ENCODE results near the gene ATF6.
"Not testable (repeated sequence)": the region's sequence is repeated elsewhere in the genome, so short reads cannot be mapped to it uniquely, and the experiment has no call there.

Gene ATF6

DNA sequence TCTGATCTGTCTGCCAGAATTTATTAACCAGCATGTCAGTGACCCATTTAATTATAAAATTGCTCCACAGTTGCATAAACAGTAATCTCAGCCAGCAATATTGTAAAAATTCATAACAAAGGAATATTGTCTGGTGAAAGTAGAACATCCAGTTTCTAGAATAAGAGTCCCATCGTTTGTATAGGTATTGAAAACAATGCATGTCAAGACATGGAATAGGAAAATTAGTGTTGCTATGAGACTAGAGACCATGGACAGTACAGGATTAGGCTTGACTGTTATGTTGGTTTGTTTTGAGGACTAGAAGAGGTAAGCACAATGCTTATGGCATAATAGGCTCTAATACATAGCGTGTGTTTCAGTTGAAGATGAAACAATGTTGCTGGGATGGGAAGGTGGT lies 37.1 kb downstream of the ATF6 start:
- no peaks in the 10 kb centered on the region for H3K9me3 ChIP-seq (ENCODE audit: control insufficient read depth, low read length)
- H3K4me1 ChIP-seq (ENCODE audit: control insufficient read depth, insufficient read depth, low read length) = no peaks in the 10 kb centered on the region
- WGBS, 2 experiments = 95 to 97% methylated on average over 2 of the region's 2 CpGs
- H3K36me3 ChIP-seq (ENCODE audit: control insufficient read depth, insufficient read depth, low read length) = no peaks in the 10 kb centered on the region
- H3K27me3 ChIP-seq (ENCODE audit: control insufficient read depth, insufficient read depth, low read length, poor library complexity, severe bottlenecking) = no peaks in the 10 kb centered on the region
- no peak overlapping the region for H3K4me3 ChIP-seq (ENCODE audit: insufficient read depth, low read depth, low read length)
- no peak overlapping the region for H3K27ac ChIP-seq (ENCODE audit: insufficient read depth, low read depth, low read length, poor library complexity, severe bottlenecking)

DNA sequence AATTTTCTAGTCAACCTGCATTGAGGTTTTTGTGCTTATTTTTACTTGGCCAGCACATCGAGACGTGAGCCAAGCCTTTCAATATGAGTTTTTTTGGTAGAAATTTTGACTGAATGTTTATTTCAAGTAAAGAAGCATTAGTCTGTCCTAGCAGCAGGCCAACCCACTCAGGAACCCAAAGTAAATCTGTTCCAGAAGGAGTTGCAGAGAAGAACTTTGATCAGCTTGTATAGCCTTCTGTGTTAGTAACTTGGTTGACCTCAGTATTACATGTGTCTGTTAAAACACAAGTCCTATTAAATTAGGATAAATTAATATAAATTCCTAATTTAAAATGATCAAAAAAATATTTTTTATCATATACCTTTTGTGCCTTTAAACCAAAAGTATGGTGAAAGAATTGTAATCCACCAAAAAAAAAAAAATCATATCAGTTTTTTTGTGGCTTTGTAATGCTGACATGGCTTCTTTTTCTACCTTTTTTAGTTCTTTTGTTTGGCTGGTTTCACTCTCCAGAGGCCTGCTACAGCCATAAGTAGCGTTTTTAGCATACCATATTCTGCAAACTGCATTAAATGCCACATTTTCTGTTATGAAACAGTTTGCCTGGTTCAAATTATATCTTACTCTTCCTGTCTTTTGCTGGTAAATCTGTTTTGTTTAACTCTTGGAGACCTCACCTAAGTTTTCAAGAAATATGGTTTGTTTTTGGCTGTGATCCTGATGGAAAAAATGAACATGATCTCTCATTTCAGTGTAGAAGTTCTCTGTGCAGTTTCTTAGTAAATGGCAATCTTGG lies 39.5 kb downstream of the ATF6 start:
- Histone ChIP-seq H3K27me3 (ENCODE audit: control insufficient read depth, insufficient read depth, low read length, poor library complexity, severe bottlenecking) (no peaks in the 10 kb centered on the region), H3K4me3 (ENCODE audit: insufficient read depth, low read depth, low read length) (no peak overlapping the region), H3K9me3 (ENCODE audit: control insufficient read depth, low read length) (no peaks in the 10 kb centered on the region), H3K4me1 (ENCODE audit: control insufficient read depth, insufficient read depth, low read length) (no peaks in the 10 kb centered on the region), H3K27ac (ENCODE audit: insufficient read depth, low read depth, low read length, poor library complexity, severe bottlenecking) (no peak overlapping the region), H3K36me3 (ENCODE audit: control insufficient read depth, insufficient read depth, low read length) (no peaks in the 10 kb centered on the region)
- WGBS, 2 experiments = 93 to 96% methylated on average over 3 of the region's 3 CpGs

DNA sequence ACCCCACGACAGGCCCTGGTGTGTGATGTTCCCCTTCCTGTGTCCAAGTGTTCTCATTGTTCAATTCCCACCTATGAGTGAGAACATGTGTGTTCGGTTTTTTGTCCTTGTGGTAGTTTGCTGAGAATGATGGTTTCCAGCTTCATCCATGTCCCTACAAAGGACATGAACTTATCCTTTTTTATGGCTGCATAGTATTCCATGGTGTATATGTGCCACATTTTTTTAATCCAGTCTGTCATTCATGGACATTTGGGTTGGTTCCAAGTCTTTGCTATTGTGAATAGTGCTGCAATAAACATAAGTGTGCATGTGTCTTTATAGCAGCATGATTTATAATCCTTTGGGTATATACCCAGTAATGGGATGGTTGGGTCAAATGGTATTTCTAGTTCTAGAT lies 43.1 kb downstream of the ATF6 start:
- H3K27me3 ChIP-seq (ENCODE audit: control insufficient read depth, insufficient read depth, low read length, poor library complexity, severe bottlenecking); H3K27ac ChIP-seq (ENCODE audit: insufficient read depth, low read depth, low read length, poor library complexity, severe bottlenecking); H3K9me3 ChIP-seq (ENCODE audit: control insufficient read depth, low read length); H3K4me3 ChIP-seq (ENCODE audit: insufficient read depth, low read depth, low read length); H3K36me3 ChIP-seq (ENCODE audit: control insufficient read depth, insufficient read depth, low read length); H3K4me1 ChIP-seq (ENCODE audit: control insufficient read depth, insufficient read depth, low read length): not testable (repeated sequence)
- 100% methylated on average over 1 to 2 of the region's 2 CpGs for WGBS, 2 experiments

DNA sequence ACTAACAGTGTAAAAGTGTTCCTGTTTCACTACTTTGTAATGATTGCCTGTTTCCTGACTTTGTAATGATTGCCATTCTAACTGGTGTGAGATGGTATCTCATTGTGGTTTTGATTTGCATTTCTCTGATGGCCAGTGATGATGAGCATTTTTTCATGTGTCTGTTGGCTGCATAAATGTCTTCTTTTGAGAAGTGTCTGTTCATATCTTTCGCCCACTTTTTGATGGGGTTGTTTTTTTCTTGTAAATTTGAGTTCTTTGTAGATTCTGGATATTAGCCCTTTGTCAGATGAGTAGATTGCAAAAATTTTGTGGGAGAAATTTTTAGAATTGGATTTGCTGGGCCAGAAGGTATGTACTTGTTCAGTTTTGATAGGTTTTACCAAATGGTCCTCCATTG lies 43.5 kb downstream of the ATF6 start:
- H3K27me3 ChIP-seq (ENCODE audit: control insufficient read depth, insufficient read depth, low read length, poor library complexity, severe bottlenecking); H3K4me3 ChIP-seq (ENCODE audit: insufficient read depth, low read depth, low read length); H3K4me1 ChIP-seq (ENCODE audit: control insufficient read depth, insufficient read depth, low read length); H3K9me3 ChIP-seq (ENCODE audit: control insufficient read depth, low read length); H3K36me3 ChIP-seq (ENCODE audit: control insufficient read depth, insufficient read depth, low read length); H3K27ac ChIP-seq (ENCODE audit: insufficient read depth, low read depth, low read length, poor library complexity, severe bottlenecking): not testable (repeated sequence)
- WGBS, 2 experiments = 57 to 86% methylated on average over 1 of the region's 1 CpG

DNA sequence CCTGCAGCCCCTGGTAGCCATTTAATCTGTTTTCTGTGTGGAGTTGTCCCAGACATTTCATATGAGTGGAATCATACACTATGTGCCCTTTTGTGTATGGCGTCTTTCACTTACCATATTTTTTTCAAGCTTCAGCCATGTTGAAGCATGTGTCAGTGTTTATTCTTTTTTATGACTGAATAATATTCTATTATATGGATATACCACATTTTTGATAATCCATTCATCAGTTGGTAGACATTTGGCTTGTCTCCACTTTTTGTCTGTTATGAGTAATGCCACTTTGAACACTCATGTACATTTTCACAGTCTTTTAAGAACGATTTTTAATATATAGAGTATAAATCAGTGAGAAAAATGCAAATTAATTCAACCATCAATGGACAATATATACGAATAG lies 44.7 kb downstream of the ATF6 start:
- Histone ChIP-seq H3K27ac (ENCODE audit: insufficient read depth, low read depth, low read length, poor library complexity, severe bottlenecking) (no peak overlapping the region), H3K27me3 (ENCODE audit: control insufficient read depth, insufficient read depth, low read length, poor library complexity, severe bottlenecking) (no peaks in the 10 kb centered on the region), H3K4me1 (ENCODE audit: control insufficient read depth, insufficient read depth, low read length) (no peaks in the 10 kb centered on the region), H3K36me3 (ENCODE audit: control insufficient read depth, insufficient read depth, low read length) (no peaks in the 10 kb centered on the region), H3K4me3 (ENCODE audit: insufficient read depth, low read depth, low read length) (no peak overlapping the region), H3K9me3 (ENCODE audit: control insufficient read depth, low read length) (no peaks in the 10 kb centered on the region)
- WGBS, 2 experiments = 85% methylated on average over 2 of the region's 3 CpGs; no CpG with 5 or more reads in 1 of the 2 experiments

DNA sequence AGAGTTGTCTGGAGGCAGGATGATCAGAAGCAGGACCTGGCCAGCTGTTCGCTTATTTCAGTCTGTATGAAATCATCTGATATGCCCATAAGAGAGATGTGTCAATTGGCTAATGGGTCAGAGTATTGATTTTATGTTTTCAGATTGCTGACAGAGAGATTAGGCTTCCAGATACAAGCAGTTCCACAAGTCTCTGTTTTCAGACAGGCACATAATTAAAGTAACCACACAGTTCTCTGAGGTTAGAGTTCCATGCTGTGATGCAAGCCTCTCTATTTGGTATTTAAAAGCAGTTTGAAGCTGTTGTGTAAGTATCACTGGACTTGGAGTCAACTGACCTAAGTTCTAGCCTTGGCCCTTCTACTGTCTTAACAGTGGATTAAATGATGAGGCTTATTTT lies 50.1 kb downstream of the ATF6 start:
- no peaks in the 10 kb centered on the region for H3K9me3 ChIP-seq (ENCODE audit: control insufficient read depth, low read length)
- no peaks in the 10 kb centered on the region for H3K27me3 ChIP-seq (ENCODE audit: control insufficient read depth, insufficient read depth, low read length, poor library complexity, severe bottlenecking)
- no peaks in the 10 kb centered on the region for H3K4me1 ChIP-seq (ENCODE audit: control insufficient read depth, insufficient read depth, low read length)
- no peak overlapping the region for H3K4me3 ChIP-seq (ENCODE audit: insufficient read depth, low read depth, low read length)
- no peaks in the 10 kb centered on the region for H3K36me3 ChIP-seq (ENCODE audit: control insufficient read depth, insufficient read depth, low read length)
- WGBS, 2 experiments = 98 to 100% methylated on average over 1 of the region's 1 CpG
- H3K27ac ChIP-seq (ENCODE audit: insufficient read depth, low read depth, low read length, poor library complexity, severe bottlenecking) = no peak overlapping the region

DNA sequence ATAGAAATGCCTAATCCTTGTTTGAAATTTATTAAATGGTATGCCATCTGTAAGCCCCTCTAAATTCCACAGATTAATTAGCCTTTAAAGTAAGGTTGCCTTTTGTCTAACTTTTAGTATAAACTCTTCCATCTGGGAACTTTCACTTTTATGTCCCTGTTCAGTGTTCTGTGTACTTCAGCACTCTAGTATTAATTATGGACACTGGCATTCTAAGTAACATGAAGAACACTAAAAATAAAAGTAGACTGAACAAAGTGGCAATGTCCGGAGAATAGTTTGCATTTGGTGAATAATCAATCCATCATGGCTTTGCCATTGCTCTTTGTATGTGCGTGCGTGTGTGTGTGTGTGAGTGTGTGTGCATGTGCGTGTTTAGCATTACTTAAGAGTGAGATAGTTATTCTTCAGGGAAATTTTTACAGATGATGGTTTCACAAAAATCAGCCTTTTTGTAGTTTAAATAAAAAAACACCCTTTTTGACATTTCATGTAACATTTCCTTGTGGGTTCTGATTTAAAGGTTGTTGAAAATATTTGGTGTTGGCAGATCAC lies 51.1 kb downstream of the ATF6 start:
- Histone ChIP-seq H3K27ac (ENCODE audit: insufficient read depth, low read depth, low read length, poor library complexity, severe bottlenecking) (no peak overlapping the region), H3K9me3 (ENCODE audit: control insufficient read depth, low read length) (no peaks in the 10 kb centered on the region), H3K36me3 (ENCODE audit: control insufficient read depth, insufficient read depth, low read length) (no peaks in the 10 kb centered on the region), H3K4me3 (ENCODE audit: insufficient read depth, low read depth, low read length) (no peak overlapping the region), H3K4me1 (ENCODE audit: control insufficient read depth, insufficient read depth, low read length) (no peaks in the 10 kb centered on the region), H3K27me3 (ENCODE audit: control insufficient read depth, insufficient read depth, low read length, poor library complexity, severe bottlenecking) (no peaks in the 10 kb centered on the region)
- WGBS, 2 experiments = 97 to 98% methylated on average over 4 of the region's 4 CpGs

DNA sequence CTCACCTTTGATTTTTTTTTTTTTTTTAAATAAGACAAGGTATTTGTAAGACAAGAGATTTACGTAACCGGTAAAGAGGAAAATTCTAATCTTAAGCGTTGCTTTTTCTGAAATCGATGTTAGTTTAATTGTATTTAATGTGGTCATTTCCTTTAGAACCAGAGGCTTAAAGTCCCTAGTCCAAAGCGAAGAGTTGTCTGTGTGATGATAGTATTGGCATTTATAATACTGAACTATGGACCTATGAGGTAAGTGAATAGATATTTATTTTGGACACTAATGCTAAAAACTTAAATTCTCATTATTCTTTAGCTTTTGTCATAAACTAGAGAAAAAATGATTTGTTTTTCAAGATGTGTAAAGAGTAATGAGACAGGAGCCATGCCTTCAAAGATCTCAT lies 54.8 kb downstream of the ATF6 start:
- Histone ChIP-seq H3K27me3 (ENCODE audit: control insufficient read depth, insufficient read depth, low read length, poor library complexity, severe bottlenecking) (no peaks in the 10 kb centered on the region), H3K36me3 (ENCODE audit: control insufficient read depth, insufficient read depth, low read length) (no peaks in the 10 kb centered on the region), H3K4me1 (ENCODE audit: control insufficient read depth, insufficient read depth, low read length) (no peaks in the 10 kb centered on the region), H3K27ac (ENCODE audit: insufficient read depth, low read depth, low read length, poor library complexity, severe bottlenecking) (no peak overlapping the region), H3K9me3 (ENCODE audit: control insufficient read depth, low read length) (no peaks in the 10 kb centered on the region), H3K4me3 (ENCODE audit: insufficient read depth, low read depth, low read length) (no peak overlapping the region)
- 93 to 97% methylated on average over 5 of the region's 5 CpGs for WGBS, 2 experiments

DNA sequence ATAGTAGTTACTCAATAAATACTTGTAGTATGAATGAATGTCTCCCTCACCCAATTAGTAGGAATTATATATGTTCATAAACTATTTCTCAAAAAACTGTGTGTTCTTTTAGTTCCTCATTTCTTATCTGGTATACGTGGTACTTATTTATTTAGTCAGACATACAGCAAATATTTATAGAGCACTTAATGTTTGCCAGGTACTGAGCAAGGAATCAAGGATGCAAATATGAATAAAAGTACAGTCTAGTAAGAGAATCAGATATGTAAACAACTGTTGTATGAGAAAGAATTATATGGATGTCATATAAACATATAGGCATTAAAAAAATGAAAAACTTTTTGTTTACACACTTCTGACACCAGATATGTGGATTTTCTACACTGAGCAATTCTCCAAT lies 58.5 kb downstream of the ATF6 start:
- no peak overlapping the region for H3K27ac ChIP-seq (ENCODE audit: insufficient read depth, low read depth, low read length, poor library complexity, severe bottlenecking)
- H3K27me3 ChIP-seq (ENCODE audit: control insufficient read depth, insufficient read depth, low read length, poor library complexity, severe bottlenecking) = no peaks in the 10 kb centered on the region
- H3K36me3 ChIP-seq (ENCODE audit: control insufficient read depth, insufficient read depth, low read length) = no peaks in the 10 kb centered on the region
- WGBS, 2 experiments = no CpG with 5 or more reads among the region's 1 CpG
- no peaks in the 10 kb centered on the region for H3K4me1 ChIP-seq (ENCODE audit: control insufficient read depth, insufficient read depth, low read length)
- no peak overlapping the region for H3K4me3 ChIP-seq (ENCODE audit: insufficient read depth, low read depth, low read length)
- H3K9me3 ChIP-seq (ENCODE audit: control insufficient read depth, low read length) = no peaks in the 10 kb centered on the region

DNA sequence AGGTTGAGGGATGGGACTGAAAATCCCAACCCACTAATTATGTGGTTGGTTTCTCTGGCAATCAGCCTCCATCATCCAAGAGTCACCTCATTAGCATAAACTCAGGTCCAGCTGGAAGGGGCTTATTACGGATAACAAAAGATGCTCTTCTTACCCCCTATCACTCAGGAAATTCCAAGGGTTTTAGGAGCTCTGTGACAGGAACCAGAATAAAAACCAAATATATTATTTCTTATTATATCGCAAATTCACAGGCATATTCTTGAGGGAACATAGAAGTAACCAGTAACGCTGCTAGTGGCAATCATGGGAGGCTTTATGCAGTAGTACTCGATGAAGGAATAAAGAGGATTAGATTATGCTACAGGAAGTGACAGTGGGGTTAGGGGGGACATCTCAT lies 59.7 kb downstream of the ATF6 start:
- no peak overlapping the region for H3K27ac ChIP-seq (ENCODE audit: insufficient read depth, low read depth, low read length, poor library complexity, severe bottlenecking)
- H3K4me1 ChIP-seq (ENCODE audit: control insufficient read depth, insufficient read depth, low read length) = no peaks in the 10 kb centered on the region
- H3K9me3 ChIP-seq (ENCODE audit: control insufficient read depth, low read length) = no peaks in the 10 kb centered on the region
- H3K27me3 ChIP-seq (ENCODE audit: control insufficient read depth, insufficient read depth, low read length, poor library complexity, severe bottlenecking) = no peaks in the 10 kb centered on the region
- no peaks in the 10 kb centered on the region for H3K36me3 ChIP-seq (ENCODE audit: control insufficient read depth, insufficient read depth, low read length)
- H3K4me3 ChIP-seq (ENCODE audit: insufficient read depth, low read depth, low read length) = no peak overlapping the region
- WGBS, 2 experiments = 91 to 99% methylated on average over 4 of the region's 4 CpGs
